GM12891 (cell line): Measurements from ENCODE around the gene CDH13.

Source experiments
- POLR2AphosphoS5 ChIP-seq: IDR thresholded peaks from 2 replicates; pipeline ENCODE4 v1.6.1; 2011; ENCODE audit warnings: low read depth, low read length, control low read depth
- POU2F2 ChIP-seq: IDR thresholded peaks from 2 replicates; pipeline ENCODE4 v1.6.1; 2011; ENCODE audit warnings: low read depth, mild to moderate bottlenecking, control low read depth, low read length, moderate library complexity
- TAF1 ChIP-seq: IDR thresholded peaks from 2 replicates; pipeline ENCODE4 v1.6.1; 2011; ENCODE audit warnings: low read depth, low read length, control low read depth

- TF ChIP-seq TAF1 (no peak), POLR2AphosphoS5 (no peak), POU2F2 (no peak)
Observed at GRCh38 chr16:82633964-82634600, 7.3 kb downstream of the CDH13 start.
